GM23338 (cell line): ENCODE results near the gene RNASE7. TPM values are rescaled to one million over a fixed set of nuclear protein-coding genes. Genes with fewer than 3 reads are reported as not detected.

Experiments
- ATAC-seq: fragments of 200-7000 bp; cut with Tn5 transposase; 3 replicates; pipeline ENCODE4 v1.9.1; 2020
- DNase-seq: peaks from one replicate; pipeline ENCODE4 v3.0.0-alpha.2; 2015; ENCODE audit warnings: low spot score
- H2AFZ ChIP-seq: fragments of 200-600 bp; sonication (generic); 2 replicates; pipeline ENCODE4 v1.8.0; 2016; ENCODE audit warnings: antibody characterized with exemption, mild to moderate bottlenecking, moderate library complexity
- H3F3A ChIP-seq: fragments of 200-600 bp; sonication (generic); replicated peaks from 2 replicates; pipeline ENCODE4 v1.8.0; 2017; ENCODE audit warnings: antibody characterized with exemption, mixed run types, low read depth
- H3K27ac ChIP-seq: fragments of 200-600 bp; sonication (generic); 2 replicates; pipeline ENCODE4 v1.6.1; 2016; ENCODE audit warnings: low read depth
- H3K27me3 ChIP-seq: fragments of 200-600 bp; sonication (generic); 2 replicates; pipeline ENCODE4 v1.8.0; 2016; ENCODE audit warnings: mild to moderate bottlenecking, mixed run types, moderate library complexity; ENCODE audit not compliant: insufficient read depth
- H3K36me3 ChIP-seq: fragments of 200-600 bp; sonication (generic); 2 replicates; pipeline ENCODE4 v1.8.0; 2016; ENCODE audit warnings: mild to moderate bottlenecking; ENCODE audit not compliant: insufficient read depth
- H3K4me1 ChIP-seq: fragments of 200-600 bp; sonication (generic); 2 replicates; pipeline ENCODE4 v1.8.0; 2016; ENCODE audit warnings: mild to moderate bottlenecking, moderate library complexity; ENCODE audit not compliant: insufficient read depth
- H3K4me2 ChIP-seq: fragments of 200-600 bp; sonication (generic); 2 replicates; pipeline ENCODE4 v1.7.1; 2017; ENCODE audit warnings: mixed run types
- H3K4me3 ChIP-seq: fragments of 200-600 bp; sonication (generic); 2 replicates; pipeline ENCODE4 v1.6.1; 2016; ENCODE audit warnings: mixed run types
- H3K79me2 ChIP-seq: fragments of 200-600 bp; sonication (generic); replicated peaks from 2 replicates; pipeline ENCODE4 v1.8.0; 2017; ENCODE audit warnings: mild to moderate bottlenecking; ENCODE audit not compliant: insufficient read depth
- H3K9me2 ChIP-seq: fragments of 200-600 bp; sonication (generic); 2 replicates; pipeline ENCODE4 v1.8.0; 2017; ENCODE audit not compliant: insufficient read depth
- H4K20me1 ChIP-seq: fragments of 200-600 bp; sonication (generic); replicated peaks from 2 replicates; pipeline ENCODE4 v1.8.0; 2017; ENCODE audit warnings: mild to moderate bottlenecking; ENCODE audit not compliant: insufficient read depth
- H3K27ac Mint-ChIP-seq: 2 replicates; pipeline ENCODE4 v1.8.0; 2020; ENCODE audit warnings: inconsistent platforms, mild to moderate bottlenecking, moderate library complexity, mixed read lengths
- H3K27me3 Mint-ChIP-seq: 3 replicates; pipeline ENCODE4 v1.8.0; 2022; ENCODE audit warnings: low read depth, mild to moderate bottlenecking, moderate library complexity, mixed read lengths, inconsistent platforms; ENCODE audit not compliant: insufficient read depth, poor library complexity
- H3K36me3 Mint-ChIP-seq: 3 replicates; pipeline ENCODE4 v1.8.0; 2021; ENCODE audit warnings: low read depth, mild to moderate bottlenecking, inconsistent platforms, moderate library complexity, mixed read lengths
- H3K4me1 Mint-ChIP-seq: 3 replicates; pipeline ENCODE4 v1.8.0; 2020; ENCODE audit warnings: mild to moderate bottlenecking, inconsistent platforms, mixed read lengths
- H3K4me3 Mint-ChIP-seq: 3 replicates; pipeline ENCODE4 v1.8.0; 2021; ENCODE audit warnings: moderate library complexity, mild to moderate bottlenecking, inconsistent platforms, mixed read lengths
- H3K9me3 Mint-ChIP-seq: 3 replicates; pipeline ENCODE4 v1.8.0; 2020; ENCODE audit warnings: moderate library complexity, mild to moderate bottlenecking, inconsistent platforms, mixed read lengths
- CREB1 ChIP-seq: fragments of 250-450 bp; sonication (Bioruptor Pico); IDR thresholded peaks from 2 replicates; pipeline ENCODE4 v1.5.0; 2020; ENCODE audit warnings: low read depth, mild to moderate bottlenecking, moderate library complexity
- CTCF ChIP-seq, 2 experiments: fragments of 200-600 bp in 1 of 2; sonication (generic) in 1 of 2; conservative IDR thresholded peaks; 2 replicates each; pipeline versions ENCODE4 v1.5.1 to v1.6.1; 2016 to 2017; ENCODE audit warnings: antibody characterized with exemption in 2 of 2, low read depth in 2 of 2, mild to moderate bottlenecking in 2 of 2, moderate library complexity in 1 of 2
- ETS1 ChIP-seq: IDR thresholded peaks from 2 replicates; pipeline ENCODE4 v1.6.1; 2016; ENCODE audit warnings: antibody characterized with exemption
- EZH2 ChIP-seq: fragments of 200-600 bp; sonication (generic); IDR thresholded peaks from one replicate; pipeline ENCODE4 v1.8.0; 2017; ENCODE audit warnings: antibody characterized with exemption, mild to moderate bottlenecking, low read depth; ENCODE audit not compliant: unreplicated experiment
- EZH2phosphoT487 ChIP-seq: fragments of 200-600 bp; sonication (generic); IDR thresholded peaks from one replicate; pipeline ENCODE4 v1.8.1; 2018; ENCODE audit warnings: antibody characterized with exemption; ENCODE audit not compliant: unreplicated experiment
- JUNB ChIP-seq: IDR thresholded peaks from one replicate; pipeline ENCODE4 v1.6.1; 2016; ENCODE audit warnings: antibody characterized with exemption; ENCODE audit not compliant: unreplicated experiment
- NANOG ChIP-seq: IDR thresholded peaks from 2 replicates; pipeline ENCODE4 v1.6.1; 2016; ENCODE audit warnings: antibody characterized with exemption, borderline replicate concordance
- POLR2AphosphoS5 ChIP-seq: IDR thresholded peaks from 2 replicates; pipeline ENCODE4 v1.6.1; 2016; ENCODE audit warnings: antibody characterized with exemption, low read depth
- REST ChIP-seq: IDR thresholded peaks from one replicate; pipeline ENCODE4 v1.6.1; 2018; ENCODE audit warnings: antibody characterized with exemption; ENCODE audit not compliant: unreplicated experiment
- STAT1 ChIP-seq: IDR thresholded peaks from one replicate; pipeline ENCODE4 v1.6.1; 2016; ENCODE audit warnings: antibody characterized with exemption; ENCODE audit not compliant: unreplicated experiment
- ZNF114 ChIP-seq: fragments of 250-450 bp; sonication (Bioruptor Pico); IDR thresholded peaks from 2 replicates; pipeline ENCODE4 v1.5.0; 2020; ENCODE audit warnings: mild to moderate bottlenecking, moderate library complexity
- ZNF331 ChIP-seq: fragments of 250-450 bp; sonication (Bioruptor Pico); IDR thresholded peaks from 2 replicates; pipeline ENCODE4 v1.5.0; 2020; ENCODE audit warnings: low read depth, mild to moderate bottlenecking, moderate library complexity
- polyA plus RNA-seq: library from polyadenylated mRNA; unstranded; fragments of >200 nt; fragmentation: Nextera tagmentation; extraction: Ambion mirVana; gene quantifications from 2 replicates; pipeline ENCODE4 v1.2.1, GENCODE V29; 2016
- total RNA-seq: library from RNA; depleted of rRNA; stranded (reverse); fragments of >200 nt; shearing (Covaris generic); gene quantifications from 2 replicates; pipeline ENCODE4 v1.2.3, GENCODE V29; 2014
- TF ChIP-seq, protein P1 (sequence below): fragments of 250-450 bp; sonication (Bioruptor Pico); IDR thresholded peaks from 2 replicates; pipeline ENCODE4 v1.5.0; 2020; ENCODE audit warnings: mild to moderate bottlenecking, moderate library complexity

RNASE7 gene
- total and polyA plus RNA-seq, 2 experiments from 2014 or later: not detected

DNA sequence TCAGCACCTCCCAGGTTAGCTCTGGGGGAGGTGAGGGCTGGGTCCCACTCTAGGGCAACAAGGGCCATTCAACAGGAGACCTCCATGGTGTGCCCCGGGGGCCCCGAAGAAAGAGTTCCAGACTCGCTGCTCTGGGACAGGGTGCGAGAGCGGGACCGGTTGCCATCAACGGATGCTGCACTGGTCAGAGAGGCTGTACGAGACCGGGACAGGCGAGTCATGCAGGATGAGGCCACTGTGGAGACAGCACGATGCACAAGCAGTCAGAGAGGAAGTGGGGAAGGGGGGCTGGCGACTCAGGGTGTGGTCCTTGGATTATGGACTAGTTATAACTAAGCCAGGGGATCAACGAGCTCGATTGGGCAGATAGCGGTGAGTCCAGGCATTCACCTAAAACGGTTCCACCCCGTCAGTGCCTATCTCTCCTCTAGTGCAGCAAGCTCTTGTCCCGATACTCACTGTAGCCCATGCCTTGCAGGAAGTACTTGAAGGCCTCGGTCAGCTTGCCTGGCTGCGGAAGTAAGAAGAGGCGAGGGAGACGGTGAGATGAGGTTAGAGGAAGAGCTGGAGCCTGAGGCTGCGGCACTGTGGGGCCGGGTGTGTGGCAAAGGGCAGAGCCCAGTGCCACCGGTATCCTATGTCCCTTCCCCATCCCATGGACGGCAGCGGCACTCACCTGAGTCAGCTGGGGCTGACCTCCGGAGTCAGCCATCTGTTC is 24.5 kb upstream of the RNASE7 start:
- Histone ChIP-seq H3K79me2 (no peaks in the 10 kb centered on the region), H3F3A (no peaks in the 10 kb centered on the region), H3K27me3 (peaks cover 5% of the 10 kb centered on the region), H3K9me2 (no peaks in the 10 kb centered on the region), H3K27ac (no peak overlapping the region), H3K4me2 (no peak overlapping the region), H3K4me1 (0 out of 2 replicates have a peak, but pooled peaks cover 7% of the 10 kb centered on the region), H2AFZ (no peak overlapping the region), H3K4me3 (no peak overlapping the region), H4K20me1 (no peaks in the 10 kb centered on the region), H3K36me3 (no peaks in the 10 kb centered on the region)
- Mint-ChIP-seq H3K27ac (no peak overlapping the region), H3K36me3 (peaks cover 16% of the 10 kb centered on the region), H3K27me3 (peaks cover 7% of the 10 kb centered on the region), H3K4me1 (peaks cover 16% of the 10 kb centered on the region), H3K9me3 (no peaks in the 10 kb centered on the region; the same call in 2 of the 3 replicates), H3K4me3 (no peak overlapping the region)
- TF ChIP-seq NANOG (no peak), CREB1 (CRISPR knock-in tag) (no peak), STAT1 (no peak), POLR2AphosphoS5 (no peak), REST (no peak), JUNB (no peak), CTCF (conservative IDR thresholded peaks at IDR 0.05; ENCODE audit: low read depth in 2 of 2) (no peak), EZH2 (no peak), ZNF331 (no peak), ZNF114 (CRISPR knock-in tag) (no peak), ETS1 (no peak), EZH2phosphoT487 (no peak)
- TF ChIP-seq, protein P1, sequence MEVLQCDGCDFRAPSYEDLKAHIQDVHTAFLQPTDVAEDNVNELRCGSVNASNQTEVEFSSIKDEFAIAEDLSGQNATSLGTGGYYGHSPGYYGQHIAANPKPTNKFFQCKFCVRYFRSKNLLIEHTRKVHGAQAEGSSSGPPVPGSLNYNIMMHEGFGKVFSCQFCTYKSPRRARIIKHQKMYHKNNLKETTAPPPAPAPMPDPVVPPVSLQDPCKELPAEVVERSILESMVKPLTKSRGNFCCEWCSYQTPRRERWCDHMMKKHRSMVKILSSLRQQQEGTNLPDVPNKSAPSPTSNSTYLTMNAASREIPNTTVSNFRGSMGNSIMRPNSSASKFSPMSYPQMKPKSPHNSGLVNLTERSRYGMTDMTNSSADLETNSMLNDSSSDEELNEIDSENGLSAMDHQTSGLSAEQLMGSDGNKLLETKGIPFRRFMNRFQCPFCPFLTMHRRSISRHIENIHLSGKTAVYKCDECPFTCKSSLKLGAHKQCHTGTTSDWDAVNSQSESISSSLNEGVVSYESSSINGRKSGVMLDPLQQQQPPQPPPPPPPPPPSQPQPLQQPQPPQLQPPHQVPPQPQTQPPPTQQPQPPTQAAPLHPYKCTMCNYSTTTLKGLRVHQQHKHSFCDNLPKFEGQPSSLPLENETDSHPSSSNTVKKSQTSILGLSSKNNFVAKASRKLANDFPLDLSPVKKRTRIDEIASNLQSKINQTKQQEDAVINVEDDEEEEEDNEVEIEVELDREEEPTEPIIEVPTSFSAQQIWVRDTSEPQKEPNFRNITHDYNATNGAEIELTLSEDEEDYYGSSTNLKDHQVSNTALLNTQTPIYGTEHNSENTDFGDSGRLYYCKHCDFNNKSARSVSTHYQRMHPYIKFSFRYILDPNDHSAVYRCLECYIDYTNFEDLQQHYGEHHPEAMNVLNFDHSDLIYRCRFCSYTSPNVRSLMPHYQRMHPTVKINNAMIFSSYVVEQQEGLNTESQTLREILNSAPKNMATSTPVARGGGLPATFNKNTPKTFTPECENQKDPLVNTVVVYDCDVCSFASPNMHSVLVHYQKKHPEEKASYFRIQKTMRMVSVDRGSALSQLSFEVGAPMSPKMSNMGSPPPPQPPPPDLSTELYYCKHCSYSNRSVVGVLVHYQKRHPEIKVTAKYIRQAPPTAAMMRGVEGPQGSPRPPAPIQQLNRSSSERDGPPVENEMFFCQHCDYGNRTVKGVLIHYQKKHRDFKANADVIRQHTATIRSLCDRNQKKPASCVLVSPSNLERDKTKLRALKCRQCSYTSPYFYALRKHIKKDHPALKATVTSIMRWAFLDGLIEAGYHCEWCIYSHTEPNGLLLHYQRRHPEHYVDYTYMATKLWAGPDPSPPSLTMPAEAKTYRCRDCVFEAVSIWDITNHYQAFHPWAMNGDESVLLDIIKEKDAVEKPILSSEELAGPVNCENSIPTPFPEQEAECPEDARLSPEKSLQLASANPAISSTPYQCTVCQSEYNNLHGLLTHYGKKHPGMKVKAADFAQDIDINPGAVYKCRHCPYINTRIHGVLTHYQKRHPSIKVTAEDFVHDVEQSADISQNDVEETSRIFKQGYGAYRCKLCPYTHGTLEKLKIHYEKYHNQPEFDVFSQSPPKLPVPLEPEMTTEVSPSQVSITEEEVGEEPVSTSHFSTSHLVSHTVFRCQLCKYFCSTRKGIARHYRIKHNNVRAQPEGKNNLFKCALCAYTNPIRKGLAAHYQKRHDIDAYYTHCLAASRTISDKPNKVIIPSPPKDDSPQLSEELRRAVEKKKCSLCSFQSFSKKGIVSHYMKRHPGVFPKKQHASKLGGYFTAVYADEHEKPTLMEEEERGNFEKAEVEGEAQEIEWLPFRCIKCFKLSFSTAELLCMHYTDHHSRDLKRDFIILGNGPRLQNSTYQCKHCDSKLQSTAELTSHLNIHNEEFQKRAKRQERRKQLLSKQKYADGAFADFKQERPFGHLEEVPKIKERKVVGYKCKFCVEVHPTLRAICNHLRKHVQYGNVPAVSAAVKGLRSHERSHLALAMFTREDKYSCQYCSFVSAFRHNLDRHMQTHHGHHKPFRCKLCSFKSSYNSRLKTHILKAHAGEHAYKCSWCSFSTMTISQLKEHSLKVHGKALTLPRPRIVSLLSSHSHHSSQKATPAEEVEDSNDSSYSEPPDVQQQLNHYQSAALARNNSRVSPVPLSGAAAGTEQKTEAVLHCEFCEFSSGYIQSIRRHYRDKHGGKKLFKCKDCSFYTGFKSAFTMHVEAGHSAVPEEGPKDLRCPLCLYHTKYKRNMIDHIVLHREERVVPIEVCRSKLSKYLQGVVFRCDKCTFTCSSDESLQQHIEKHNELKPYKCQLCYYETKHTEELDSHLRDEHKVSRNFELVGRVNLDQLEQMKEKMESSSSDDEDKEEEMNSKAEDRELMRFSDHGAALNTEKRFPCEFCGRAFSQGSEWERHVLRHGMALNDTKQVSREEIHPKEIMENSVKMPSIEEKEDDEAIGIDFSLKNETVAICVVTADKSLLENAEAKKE (CRISPR knock-in tag): no peak
- ATAC-seq: no peak
- no peak for DNase-seq
